Neural cell (in vitro differentiated cells): ENCODE results near the gene PLEKHB2. TPM values are rescaled to one million over a fixed set of nuclear protein-coding genes. Genes with fewer than 3 reads are reported as not detected.
"Not testable (repeated sequence)": the region's sequence is repeated elsewhere in the genome, so short reads cannot be mapped to it uniquely, and the experiment has no call there.

Experiments used
- H2AFZ ChIP-seq: fragments of 200-600, 300-800 bp; sonication (generic), shearing (Covaris generic); 2 replicates; pipeline ENCODE4 v1.6.0; 2014; ENCODE audit warnings: low read depth, mild to moderate bottlenecking, antibody characterized with exemption, low read length, moderate library complexity
- H3F3A ChIP-seq: fragments of 200-600 bp; shearing (Covaris generic); 2 replicates; pipeline ENCODE4 v1.6.1; 2016; ENCODE audit warnings: mild to moderate bottlenecking, moderate library complexity, mixed read lengths, antibody characterized with exemption, low read length; ENCODE audit not compliant: insufficient read depth, poor library complexity, severe bottlenecking
- H3K27ac ChIP-seq: fragments of 200-600, 300-800 bp; sonication (generic), shearing (Covaris generic); 2 replicates; pipeline ENCODE4 v1.5.1; 2014; ENCODE audit warnings: mild to moderate bottlenecking, low read length, moderate library complexity
- H3K27me3 ChIP-seq: fragments of 300-800, 200-600 bp; sonication (generic), shearing (Covaris generic); 2 replicates; pipeline ENCODE4 v1.6.0; 2014; ENCODE audit warnings: mild to moderate bottlenecking, low read depth, low read length, moderate library complexity; ENCODE audit not compliant: insufficient read depth
- H3K36me3 ChIP-seq: fragments of 300-800, 200-600 bp; sonication (generic), shearing (Covaris generic); 2 replicates; pipeline ENCODE4 v1.5.1; 2014; ENCODE audit warnings: mild to moderate bottlenecking, antibody characterized with exemption, low read length, moderate library complexity; ENCODE audit not compliant: insufficient read depth
- H3K4me2 ChIP-seq: fragments of 300-800, 200-600 bp; sonication (generic), shearing (Covaris generic); 2 replicates; pipeline ENCODE4 v1.6.0; 2014; ENCODE audit warnings: mild to moderate bottlenecking, low read length
- H3K4me3 ChIP-seq: fragments of 300-800, 200-600 bp; sonication (generic), shearing (Covaris generic); 2 replicates; pipeline ENCODE4 v1.5.1; 2014; ENCODE audit warnings: mild to moderate bottlenecking, low read length, moderate library complexity
- H3K79me2 ChIP-seq: fragments of 200-600 bp; shearing (Covaris generic); replicated peaks from 2 replicates; pipeline ENCODE4 v1.6.0; 2014; ENCODE audit warnings: mild to moderate bottlenecking, low read length, moderate library complexity; ENCODE audit not compliant: insufficient read depth
- H3K9ac ChIP-seq: fragments of 300-800, 200-600 bp; sonication (generic), shearing (Covaris generic); 2 replicates; pipeline ENCODE4 v1.6.1; 2016; ENCODE audit warnings: mild to moderate bottlenecking, low read length, mixed read lengths
- H3K9me2 ChIP-seq: fragments of 200-600 bp; shearing (Covaris generic); 2 replicates; pipeline ENCODE4 v1.6.1; 2016; ENCODE audit warnings: mild to moderate bottlenecking, low read length, mixed read lengths; ENCODE audit not compliant: insufficient read depth
- H3K9me3 ChIP-seq: fragments of 200-600, 300-800 bp; sonication (generic), shearing (Covaris generic); 2 replicates; pipeline ENCODE4 v1.6.1; 2016; ENCODE audit warnings: mild to moderate bottlenecking, mixed run types, low read length, moderate library complexity, mixed read lengths
- H4K20me1 ChIP-seq: fragments of 200-600 bp; shearing (Covaris generic); 2 replicates; pipeline ENCODE4 v1.6.1; 2016; ENCODE audit warnings: mild to moderate bottlenecking, mixed run types; ENCODE audit not compliant: insufficient read depth
- EP300 ChIP-seq: fragments of 450-650 bp; conservative IDR thresholded peaks from 2 replicates; pipeline ENCODE4 v1.6.1; 2014; ENCODE audit warnings: antibody characterized with exemption, mild to moderate bottlenecking, moderate library complexity; ENCODE audit not compliant: poor library complexity, severe bottlenecking
- EZH2 ChIP-seq: fragments of 200-600, 300-800 bp; shearing (Covaris generic), sonication (generic); IDR thresholded peaks from 2 replicates; pipeline ENCODE4 v1.6.1; 2014; ENCODE audit warnings: antibody characterized with exemption, low read length, borderline replicate concordance, mild to moderate bottlenecking; ENCODE audit not compliant: insufficient read depth, poor library complexity, severe bottlenecking
- MXI1 ChIP-seq: fragments of 450-650 bp; conservative IDR thresholded peaks from 2 replicates; pipeline ENCODE4 v1.6.1; 2014; ENCODE audit warnings: antibody characterized with exemption, mild to moderate bottlenecking; ENCODE audit not compliant: poor library complexity, severe bottlenecking
- POLR2AphosphoS5 ChIP-seq: IDR thresholded peaks from 2 replicates; pipeline ENCODE4 v1.6.1; 2012
- RAD21 ChIP-seq: fragments of 450-650 bp; conservative IDR thresholded peaks from 2 replicates; pipeline ENCODE4 v1.6.1; 2014; ENCODE audit warnings: antibody characterized with exemption, mild to moderate bottlenecking, moderate library complexity
- SMC3 ChIP-seq: fragments of 450-650 bp; conservative IDR thresholded peaks from 2 replicates; pipeline ENCODE4 v1.6.1; 2014; ENCODE audit warnings: antibody characterized with exemption, mild to moderate bottlenecking, moderate library complexity; ENCODE audit not compliant: poor library complexity
- TAF1 ChIP-seq: IDR thresholded peaks from 2 replicates; pipeline ENCODE4 v1.6.1; 2012; ENCODE audit warnings: low read depth
- polyA plus RNA-seq: library from polyadenylated mRNA; depleted of rRNA; stranded (reverse); fragments of >200 nt; gene quantifications from 2 replicates; pipeline ENCODE4 v1.2.3, GENCODE V29; 2014
- TF ChIP-seq, protein P1 (sequence below): IDR thresholded peaks from 2 replicates; pipeline ENCODE4 v1.6.1; 2012; ENCODE audit warnings: borderline replicate concordance
- TF ChIP-seq, protein P2 (sequence below): fragments of 450-650 bp; IDR thresholded peaks from 2 replicates; pipeline ENCODE4 v1.5.1; 2014; ENCODE audit warnings: antibody characterized with exemption, mild to moderate bottlenecking, moderate library complexity; ENCODE audit not compliant: poor library complexity, severe bottlenecking

The PLEKHB2 gene
- polyA plus RNA-seq, 1 donor from 2014 or later, result 85.0 TPM

DNA sequence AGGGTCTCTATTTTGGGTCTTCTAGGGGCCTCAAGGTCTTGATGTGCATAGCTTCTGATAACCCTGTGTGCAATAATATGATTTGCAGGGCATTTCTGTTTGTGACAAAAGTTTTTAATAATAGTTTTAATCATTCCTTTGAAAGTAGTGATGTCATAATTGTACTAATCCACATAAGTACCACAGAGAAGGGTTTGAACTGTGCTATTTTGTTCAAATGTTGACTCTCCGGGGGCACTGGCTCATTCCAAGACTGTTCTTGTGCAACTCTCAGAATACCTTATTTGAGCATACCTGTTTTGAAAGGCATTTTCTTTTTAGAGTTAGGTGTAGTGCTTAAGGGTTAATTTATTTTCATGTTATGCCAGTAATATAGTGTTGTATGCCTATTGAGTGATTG lies 41.6 kb downstream of the PLEKHB2 start:
- TF ChIP-seq SMC3 (no peak), POLR2AphosphoS5 (no peak)
- no peaks in the 10 kb centered on the region for H4K20me1 ChIP-seq
- H2AFZ ChIP-seq, result no peak overlapping the region
- H3K9me2 ChIP-seq, result no peaks in the 10 kb centered on the region
- no peak overlapping the region for H3K4me3 ChIP-seq
- no peak overlapping the region for H3K4me2 ChIP-seq
- H3K9ac ChIP-seq, result no peak overlapping the region
- no peaks in the 10 kb centered on the region for H3K27me3 ChIP-seq
- H3F3A ChIP-seq, result no peaks in the 10 kb centered on the region
- H3K27ac ChIP-seq, result no peak overlapping the region
- H3K79me2 ChIP-seq, result no peaks in the 10 kb centered on the region
- H3K9me3 ChIP-seq, result no peaks in the 10 kb centered on the region
- H3K36me3 ChIP-seq, result no peaks in the 10 kb centered on the region

DNA sequence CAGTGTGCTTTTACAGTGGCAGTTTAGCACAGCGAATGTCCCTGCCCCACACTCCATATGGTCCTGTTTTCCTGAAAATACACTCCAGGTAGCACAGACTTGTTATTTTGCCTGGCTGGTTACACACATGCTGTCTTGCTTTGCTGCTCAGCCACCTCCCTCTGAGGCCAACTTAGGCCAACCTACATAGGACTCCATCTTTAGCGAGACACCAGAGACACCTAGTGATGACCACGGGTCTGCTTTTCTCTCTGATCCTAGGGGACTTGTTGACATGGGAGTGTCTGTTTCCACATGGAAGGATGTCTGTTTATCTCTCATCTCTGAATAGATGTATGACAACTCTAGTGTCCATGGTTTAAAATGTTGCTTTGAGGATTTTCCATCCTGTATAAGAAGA lies 43.3 kb downstream of the PLEKHB2 start:
- no peaks in the 10 kb centered on the region for H3K9me3 ChIP-seq
- no peak overlapping the region for H3K4me3 ChIP-seq
- H3K9ac ChIP-seq, result no peak overlapping the region
- H3F3A ChIP-seq, result no peaks in the 10 kb centered on the region
- TF ChIP-seq EP300 (no peak), EZH2 (no peak), POLR2AphosphoS5 (no peak), RAD21 (no peak), TAF1 (no peak), SMC3 (no peak), MXI1 (no peak)
- TF ChIP-seq, protein P1, sequence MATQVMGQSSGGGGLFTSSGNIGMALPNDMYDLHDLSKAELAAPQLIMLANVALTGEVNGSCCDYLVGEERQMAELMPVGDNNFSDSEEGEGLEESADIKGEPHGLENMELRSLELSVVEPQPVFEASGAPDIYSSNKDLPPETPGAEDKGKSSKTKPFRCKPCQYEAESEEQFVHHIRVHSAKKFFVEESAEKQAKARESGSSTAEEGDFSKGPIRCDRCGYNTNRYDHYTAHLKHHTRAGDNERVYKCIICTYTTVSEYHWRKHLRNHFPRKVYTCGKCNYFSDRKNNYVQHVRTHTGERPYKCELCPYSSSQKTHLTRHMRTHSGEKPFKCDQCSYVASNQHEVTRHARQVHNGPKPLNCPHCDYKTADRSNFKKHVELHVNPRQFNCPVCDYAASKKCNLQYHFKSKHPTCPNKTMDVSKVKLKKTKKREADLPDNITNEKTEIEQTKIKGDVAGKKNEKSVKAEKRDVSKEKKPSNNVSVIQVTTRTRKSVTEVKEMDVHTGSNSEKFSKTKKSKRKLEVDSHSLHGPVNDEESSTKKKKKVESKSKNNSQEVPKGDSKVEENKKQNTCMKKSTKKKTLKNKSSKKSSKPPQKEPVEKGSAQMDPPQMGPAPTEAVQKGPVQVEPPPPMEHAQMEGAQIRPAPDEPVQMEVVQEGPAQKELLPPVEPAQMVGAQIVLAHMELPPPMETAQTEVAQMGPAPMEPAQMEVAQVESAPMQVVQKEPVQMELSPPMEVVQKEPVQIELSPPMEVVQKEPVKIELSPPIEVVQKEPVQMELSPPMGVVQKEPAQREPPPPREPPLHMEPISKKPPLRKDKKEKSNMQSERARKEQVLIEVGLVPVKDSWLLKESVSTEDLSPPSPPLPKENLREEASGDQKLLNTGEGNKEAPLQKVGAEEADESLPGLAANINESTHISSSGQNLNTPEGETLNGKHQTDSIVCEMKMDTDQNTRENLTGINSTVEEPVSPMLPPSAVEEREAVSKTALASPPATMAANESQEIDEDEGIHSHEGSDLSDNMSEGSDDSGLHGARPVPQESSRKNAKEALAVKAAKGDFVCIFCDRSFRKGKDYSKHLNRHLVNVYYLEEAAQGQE, result no peak
- TF ChIP-seq, protein P2, sequence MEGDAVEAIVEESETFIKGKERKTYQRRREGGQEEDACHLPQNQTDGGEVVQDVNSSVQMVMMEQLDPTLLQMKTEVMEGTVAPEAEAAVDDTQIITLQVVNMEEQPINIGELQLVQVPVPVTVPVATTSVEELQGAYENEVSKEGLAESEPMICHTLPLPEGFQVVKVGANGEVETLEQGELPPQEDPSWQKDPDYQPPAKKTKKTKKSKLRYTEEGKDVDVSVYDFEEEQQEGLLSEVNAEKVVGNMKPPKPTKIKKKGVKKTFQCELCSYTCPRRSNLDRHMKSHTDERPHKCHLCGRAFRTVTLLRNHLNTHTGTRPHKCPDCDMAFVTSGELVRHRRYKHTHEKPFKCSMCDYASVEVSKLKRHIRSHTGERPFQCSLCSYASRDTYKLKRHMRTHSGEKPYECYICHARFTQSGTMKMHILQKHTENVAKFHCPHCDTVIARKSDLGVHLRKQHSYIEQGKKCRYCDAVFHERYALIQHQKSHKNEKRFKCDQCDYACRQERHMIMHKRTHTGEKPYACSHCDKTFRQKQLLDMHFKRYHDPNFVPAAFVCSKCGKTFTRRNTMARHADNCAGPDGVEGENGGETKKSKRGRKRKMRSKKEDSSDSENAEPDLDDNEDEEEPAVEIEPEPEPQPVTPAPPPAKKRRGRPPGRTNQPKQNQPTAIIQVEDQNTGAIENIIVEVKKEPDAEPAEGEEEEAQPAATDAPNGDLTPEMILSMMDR, result no peak
- no peak overlapping the region for H3K27ac ChIP-seq
- no peaks in the 10 kb centered on the region for H3K79me2 ChIP-seq
- no peak overlapping the region for H2AFZ ChIP-seq
- H3K27me3 ChIP-seq, result no peaks in the 10 kb centered on the region
- no peaks in the 10 kb centered on the region for H4K20me1 ChIP-seq
- H3K9me2 ChIP-seq, result no peaks in the 10 kb centered on the region
- H3K4me2 ChIP-seq, result no peak overlapping the region
- H3K36me3 ChIP-seq, result no peaks in the 10 kb centered on the region

DNA sequence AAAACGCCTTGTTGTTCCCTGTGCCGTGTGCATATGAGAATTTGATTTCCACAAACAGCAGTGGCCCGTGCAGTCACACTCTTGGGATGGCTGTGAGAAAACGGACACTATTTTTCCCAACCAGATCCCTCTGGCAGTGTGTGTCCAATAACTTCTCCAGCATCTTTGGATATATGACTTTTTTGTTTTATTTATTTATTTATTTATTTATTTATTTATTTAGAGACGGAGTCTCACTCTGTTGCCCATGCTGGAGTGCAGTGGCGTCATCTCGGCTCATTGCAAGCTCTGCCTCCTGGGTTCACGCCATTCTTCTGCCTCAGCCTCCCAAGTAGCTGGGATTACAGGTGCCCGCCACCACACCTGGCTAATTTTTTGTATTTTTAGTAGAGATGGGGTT lies 45.0 kb downstream of the PLEKHB2 start:
- not testable (repeated sequence) for H3K9me3 ChIP-seq, H2AFZ ChIP-seq, H3K4me3 ChIP-seq, H3K27ac ChIP-seq, H4K20me1 ChIP-seq, H3K9ac ChIP-seq, H3K36me3 ChIP-seq, H3F3A ChIP-seq, H3K4me2 ChIP-seq, H3K27me3 ChIP-seq, H3K79me2 ChIP-seq, H3K9me2 ChIP-seq
